C4-2B (cell line): ENCODE measurements around the gene HCN4.

ENCODE experiments used
- ZFX ChIP-seq: fragments of 450-650 bp; IDR thresholded peaks from 2 replicates; pipeline ENCODE4 v1.6.1; 2017
- TF ChIP-seq, protein P1 (sequence below): fragments of 450-650 bp; conservative IDR thresholded peaks from 2 replicates; pipeline ENCODE4 v1.5.1; 2017; ENCODE audit warnings: mild to moderate bottlenecking

DNA sequence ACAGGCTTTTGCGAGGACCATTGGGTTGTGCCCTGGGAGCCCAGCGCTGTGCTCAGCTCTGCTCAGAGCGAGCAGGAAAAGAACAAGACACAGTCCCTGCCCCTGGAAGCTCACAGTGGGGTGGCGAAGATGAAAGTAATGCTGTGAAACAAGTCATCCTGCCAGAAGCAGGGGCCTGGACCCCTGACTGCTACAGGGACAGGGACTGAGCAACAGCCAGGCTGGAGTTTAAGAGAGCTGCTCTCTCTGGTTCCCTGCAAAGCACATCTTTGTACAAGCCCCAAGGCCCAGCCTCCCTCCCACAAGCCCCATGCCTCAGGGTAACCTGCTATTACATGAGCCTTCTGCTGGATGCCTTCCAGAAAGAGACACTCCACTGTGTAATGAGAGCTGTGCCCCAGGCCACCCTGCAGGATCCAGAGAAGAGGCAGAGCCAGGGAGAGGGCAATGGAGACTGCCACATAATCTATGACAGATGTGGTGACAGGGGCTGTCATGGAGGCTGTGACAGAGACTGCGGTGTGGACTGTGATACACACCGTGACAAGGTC, 7.1 kb upstream of the HCN4 start:
- TF ChIP-seq, protein P1, sequence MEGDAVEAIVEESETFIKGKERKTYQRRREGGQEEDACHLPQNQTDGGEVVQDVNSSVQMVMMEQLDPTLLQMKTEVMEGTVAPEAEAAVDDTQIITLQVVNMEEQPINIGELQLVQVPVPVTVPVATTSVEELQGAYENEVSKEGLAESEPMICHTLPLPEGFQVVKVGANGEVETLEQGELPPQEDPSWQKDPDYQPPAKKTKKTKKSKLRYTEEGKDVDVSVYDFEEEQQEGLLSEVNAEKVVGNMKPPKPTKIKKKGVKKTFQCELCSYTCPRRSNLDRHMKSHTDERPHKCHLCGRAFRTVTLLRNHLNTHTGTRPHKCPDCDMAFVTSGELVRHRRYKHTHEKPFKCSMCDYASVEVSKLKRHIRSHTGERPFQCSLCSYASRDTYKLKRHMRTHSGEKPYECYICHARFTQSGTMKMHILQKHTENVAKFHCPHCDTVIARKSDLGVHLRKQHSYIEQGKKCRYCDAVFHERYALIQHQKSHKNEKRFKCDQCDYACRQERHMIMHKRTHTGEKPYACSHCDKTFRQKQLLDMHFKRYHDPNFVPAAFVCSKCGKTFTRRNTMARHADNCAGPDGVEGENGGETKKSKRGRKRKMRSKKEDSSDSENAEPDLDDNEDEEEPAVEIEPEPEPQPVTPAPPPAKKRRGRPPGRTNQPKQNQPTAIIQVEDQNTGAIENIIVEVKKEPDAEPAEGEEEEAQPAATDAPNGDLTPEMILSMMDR: no peak
- no peak for TF ChIP-seq ZFX
